Upper lobe of right lung (tissue), 1 donor: Measurements from ENCODE around the gene EFNB2. TPM values are rescaled to one million over a fixed set of nuclear protein-coding genes. Genes with fewer than 3 reads are reported as not detected.

ENCODE experiments used
- ATAC-seq: fragments of 200-7000 bp; cut with Tn5 transposase; one replicate; pipeline ENCODE4 v1.9.1; 2020; ENCODE audit warnings: mild to moderate bottlenecking, moderate library complexity
- DNase-seq: peaks from one replicate; pipeline ENCODE4 v3.0.0-alpha.2; 2020
- H3K27ac ChIP-seq: fragments of 200-600 bp; one replicate; pipeline ENCODE4 v1.8.0; 2022
- H3K27me3 ChIP-seq: fragments of 200-600 bp; one replicate; pipeline ENCODE4 v1.8.0; 2022; ENCODE audit warnings: mild to moderate bottlenecking
- H3K36me3 ChIP-seq: fragments of 200-600 bp; one replicate; pipeline ENCODE4 v1.8.0; 2022
- H3K4me1 ChIP-seq: fragments of 200-600 bp; one replicate; pipeline ENCODE4 v1.8.0; 2022
- H3K4me3 ChIP-seq: fragments of 200-600 bp; one replicate; pipeline ENCODE4 v1.8.0; 2022; ENCODE audit warnings: mild to moderate bottlenecking
- H3K9me3 ChIP-seq: fragments of 200-600 bp; one replicate; pipeline ENCODE4 v1.8.0; 2022
- intact Hi-C: fragments of 100-400 bp; cut with DNase I; formaldehyde crosslinking; loops from one replicate; pipeline ENCODE4 v1.11.0; 2022
- total RNA-seq: library from RNA; stranded (reverse); fragmentation: NEBNext Ultra II Directional; extraction: Animal tissue kit (Norgen Biotek cat#: 25700); gene quantifications from one replicate; pipeline ENCODE4 v1.2.1, GENCODE V29; 2021
- TF ChIP-seq, protein P1 (sequence below): fragments of 200-600 bp; IDR thresholded peaks from one replicate; pipeline ENCODE4 v1.8.0; 2022; ENCODE audit warnings: antibody characterized with exemption
- donor health status: DM: no; HTN: yes; CAD: no; lungs with severe emphysema.

The EFNB2 gene
- total RNA-seq, 1 donor from 2014 or later: 55.1 TPM

DNA sequence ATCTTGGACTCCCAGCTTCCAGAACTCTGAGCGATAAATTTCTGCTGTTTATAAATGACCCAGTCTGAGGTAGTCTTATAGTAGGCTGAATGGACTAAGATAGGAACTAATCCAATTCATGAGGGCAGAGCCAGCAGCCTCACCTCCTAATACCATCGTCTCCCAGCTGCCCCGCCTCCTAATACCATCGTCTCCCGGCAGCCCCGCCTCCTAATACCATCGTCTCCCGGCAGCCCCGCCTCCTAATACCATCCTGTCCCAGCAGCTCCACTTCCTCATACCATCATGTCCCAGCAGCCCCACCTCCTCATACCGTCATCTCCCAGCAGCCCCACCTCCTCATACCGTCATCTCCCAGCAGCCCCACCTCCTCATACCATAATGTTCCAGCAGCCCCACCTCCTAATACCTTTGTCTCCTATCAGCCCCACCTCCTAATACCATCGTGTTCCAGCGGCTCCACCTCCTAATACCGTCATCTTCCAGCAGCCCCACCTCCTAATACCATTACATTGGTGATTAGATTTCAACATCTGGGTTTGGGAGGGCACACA, 34.9 kb upstream of the EFNB2 start:
- Histone ChIP-seq H3K27ac (peak overlapping the region; percentile 58), H3K4me1 (peaks cover 11% of the 10 kb centered on the region), H3K27me3 (no peaks in the 10 kb centered on the region), H3K9me3 (no peaks in the 10 kb centered on the region), H3K36me3 (no peaks in the 10 kb centered on the region), H3K4me3 (no peak overlapping the region)
- DNase-seq: peak; percentile 90
- intact Hi-C loops: no loop called here
- ATAC-seq: peak; percentile 75
- TF ChIP-seq, protein P1, sequence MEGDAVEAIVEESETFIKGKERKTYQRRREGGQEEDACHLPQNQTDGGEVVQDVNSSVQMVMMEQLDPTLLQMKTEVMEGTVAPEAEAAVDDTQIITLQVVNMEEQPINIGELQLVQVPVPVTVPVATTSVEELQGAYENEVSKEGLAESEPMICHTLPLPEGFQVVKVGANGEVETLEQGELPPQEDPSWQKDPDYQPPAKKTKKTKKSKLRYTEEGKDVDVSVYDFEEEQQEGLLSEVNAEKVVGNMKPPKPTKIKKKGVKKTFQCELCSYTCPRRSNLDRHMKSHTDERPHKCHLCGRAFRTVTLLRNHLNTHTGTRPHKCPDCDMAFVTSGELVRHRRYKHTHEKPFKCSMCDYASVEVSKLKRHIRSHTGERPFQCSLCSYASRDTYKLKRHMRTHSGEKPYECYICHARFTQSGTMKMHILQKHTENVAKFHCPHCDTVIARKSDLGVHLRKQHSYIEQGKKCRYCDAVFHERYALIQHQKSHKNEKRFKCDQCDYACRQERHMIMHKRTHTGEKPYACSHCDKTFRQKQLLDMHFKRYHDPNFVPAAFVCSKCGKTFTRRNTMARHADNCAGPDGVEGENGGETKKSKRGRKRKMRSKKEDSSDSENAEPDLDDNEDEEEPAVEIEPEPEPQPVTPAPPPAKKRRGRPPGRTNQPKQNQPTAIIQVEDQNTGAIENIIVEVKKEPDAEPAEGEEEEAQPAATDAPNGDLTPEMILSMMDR: no peak

GRCh38 chr13:106569233-106570095, 34.0 kb upstream of the EFNB2 start:
- H3K27me3 ChIP-seq: no peaks in the 10 kb centered on the region
- no peaks in the 10 kb centered on the region for H3K36me3 ChIP-seq
- peaks cover 20% of the 10 kb centered on the region for H3K4me1 ChIP-seq
- no peaks in the 10 kb centered on the region for H3K9me3 ChIP-seq
- no peak for DNase-seq
- TF ChIP-seq, protein P1: no peak
- intact Hi-C loops: no loop called here
- no peak overlapping the region for H3K4me3 ChIP-seq
- ATAC-seq: no peak
- peak overlapping the region; percentile 21 for H3K27ac ChIP-seq

- peak overlapping the region; percentile 85 for H3K4me3 ChIP-seq
- peaks cover 24% of the 10 kb centered on the region for H3K4me1 ChIP-seq
- no peaks in the 10 kb centered on the region for H3K36me3 ChIP-seq
- H3K9me3 ChIP-seq: no peaks in the 10 kb centered on the region
- intact Hi-C loops: no loop called here
- no peaks in the 10 kb centered on the region for H3K27me3 ChIP-seq
- TF ChIP-seq, protein P1: no peak
- DNase-seq (no peak), ATAC-seq (no peak)
- H3K27ac ChIP-seq: no peak overlapping the region
Measured at GRCh38 chr13:106568299-106569003, 33.0 kb upstream of the EFNB2 start.

- TF ChIP-seq, protein P1: no peak
- H3K27me3 ChIP-seq: no peaks in the 10 kb centered on the region
- DNase-seq (peak; percentile 97), ATAC-seq (peak; percentile 95)
- no peaks in the 10 kb centered on the region for H3K9me3 ChIP-seq
- H3K27ac ChIP-seq: peak within 1 kb of the TSS; percentile 98
- peak within 1 kb of the TSS; percentile 85 for H3K4me3 ChIP-seq
- H3K36me3 ChIP-seq: no peaks in the 10 kb centered on the region
- peaks cover 24% of the 10 kb centered on the region for H3K4me1 ChIP-seq
- intact Hi-C loops: no loop called here
Measured at GRCh38 chr13:106567474-106568298, 32.2 kb upstream of the EFNB2 start, which contains the start of gene ARGLU1. TSS of gene ARGLU1 (minus strand) at chr13:106568137. CDS start at chr13:106567919, 218 bp downstream.
